ENCODE results near the gene CRYBG2. TPM values are rescaled to one million over a fixed set of nuclear protein-coding genes. Genes with fewer than 3 reads are reported as not detected.

Gene CRYBG2
- total RNA-seq, 1 experiment from 2014 or later, result 0.64 TPM

DNA sequence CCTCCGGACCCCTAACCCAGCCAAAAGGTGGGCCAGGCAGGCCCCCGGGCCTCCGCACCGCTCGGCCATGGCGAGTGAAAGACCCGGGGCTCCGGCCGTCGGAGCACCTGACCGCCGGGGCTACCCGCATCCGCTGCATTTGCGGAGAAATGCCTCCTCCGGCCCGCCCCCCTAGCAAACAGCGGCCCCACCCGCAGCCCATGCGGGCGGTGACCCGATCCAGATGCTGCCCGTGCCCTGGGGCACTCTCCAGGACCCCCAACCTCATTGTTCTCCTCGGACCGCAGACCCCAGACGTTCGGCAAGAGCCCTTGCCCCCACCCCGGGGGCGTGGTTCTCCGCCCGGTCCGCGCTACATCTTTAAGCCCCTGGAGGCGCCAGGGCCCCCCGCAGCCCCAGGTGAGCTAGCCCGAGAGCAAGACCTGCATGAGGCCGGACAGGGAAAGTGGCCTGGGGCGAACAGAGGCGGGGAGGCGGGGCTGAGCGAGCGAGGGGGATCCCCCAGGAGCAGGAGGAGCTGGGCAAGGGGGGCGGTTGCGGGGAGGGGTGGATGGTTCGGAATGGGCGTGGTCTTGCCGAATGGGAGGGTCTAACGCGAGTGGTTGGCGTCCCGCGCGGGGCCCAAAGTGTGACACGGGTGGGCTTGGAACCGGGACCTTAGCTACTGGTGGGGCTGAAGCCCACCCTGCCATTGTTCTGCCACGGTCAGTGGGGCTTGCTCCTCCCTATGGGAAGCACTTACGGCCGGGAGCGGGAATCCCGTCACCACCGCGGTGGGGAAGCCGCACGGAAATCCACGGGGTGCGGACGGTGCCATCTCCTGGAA, 6.3 kb upstream of the CRYBG2 start:
- TF ChIP-seq POLR2AphosphoS5 (IDR thresholded peaks at IDR 0.05; ENCODE audit: low read depth, low read length), result no peak
- no peak for TF ChIP-seq TCF7L2 (IDR thresholded peaks at IDR 0.05; ENCODE audit: low read depth, low read length)
- TF ChIP-seq, protein P1, sequence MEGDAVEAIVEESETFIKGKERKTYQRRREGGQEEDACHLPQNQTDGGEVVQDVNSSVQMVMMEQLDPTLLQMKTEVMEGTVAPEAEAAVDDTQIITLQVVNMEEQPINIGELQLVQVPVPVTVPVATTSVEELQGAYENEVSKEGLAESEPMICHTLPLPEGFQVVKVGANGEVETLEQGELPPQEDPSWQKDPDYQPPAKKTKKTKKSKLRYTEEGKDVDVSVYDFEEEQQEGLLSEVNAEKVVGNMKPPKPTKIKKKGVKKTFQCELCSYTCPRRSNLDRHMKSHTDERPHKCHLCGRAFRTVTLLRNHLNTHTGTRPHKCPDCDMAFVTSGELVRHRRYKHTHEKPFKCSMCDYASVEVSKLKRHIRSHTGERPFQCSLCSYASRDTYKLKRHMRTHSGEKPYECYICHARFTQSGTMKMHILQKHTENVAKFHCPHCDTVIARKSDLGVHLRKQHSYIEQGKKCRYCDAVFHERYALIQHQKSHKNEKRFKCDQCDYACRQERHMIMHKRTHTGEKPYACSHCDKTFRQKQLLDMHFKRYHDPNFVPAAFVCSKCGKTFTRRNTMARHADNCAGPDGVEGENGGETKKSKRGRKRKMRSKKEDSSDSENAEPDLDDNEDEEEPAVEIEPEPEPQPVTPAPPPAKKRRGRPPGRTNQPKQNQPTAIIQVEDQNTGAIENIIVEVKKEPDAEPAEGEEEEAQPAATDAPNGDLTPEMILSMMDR (IDR thresholded peaks at IDR 0.05), result no peak
- no peak for TF ChIP-seq SIN3A (IDR thresholded peaks at IDR 0.05; ENCODE audit: borderline replicate concordance, insufficient read depth, low read depth, low read length)
- TF ChIP-seq, protein P2, sequence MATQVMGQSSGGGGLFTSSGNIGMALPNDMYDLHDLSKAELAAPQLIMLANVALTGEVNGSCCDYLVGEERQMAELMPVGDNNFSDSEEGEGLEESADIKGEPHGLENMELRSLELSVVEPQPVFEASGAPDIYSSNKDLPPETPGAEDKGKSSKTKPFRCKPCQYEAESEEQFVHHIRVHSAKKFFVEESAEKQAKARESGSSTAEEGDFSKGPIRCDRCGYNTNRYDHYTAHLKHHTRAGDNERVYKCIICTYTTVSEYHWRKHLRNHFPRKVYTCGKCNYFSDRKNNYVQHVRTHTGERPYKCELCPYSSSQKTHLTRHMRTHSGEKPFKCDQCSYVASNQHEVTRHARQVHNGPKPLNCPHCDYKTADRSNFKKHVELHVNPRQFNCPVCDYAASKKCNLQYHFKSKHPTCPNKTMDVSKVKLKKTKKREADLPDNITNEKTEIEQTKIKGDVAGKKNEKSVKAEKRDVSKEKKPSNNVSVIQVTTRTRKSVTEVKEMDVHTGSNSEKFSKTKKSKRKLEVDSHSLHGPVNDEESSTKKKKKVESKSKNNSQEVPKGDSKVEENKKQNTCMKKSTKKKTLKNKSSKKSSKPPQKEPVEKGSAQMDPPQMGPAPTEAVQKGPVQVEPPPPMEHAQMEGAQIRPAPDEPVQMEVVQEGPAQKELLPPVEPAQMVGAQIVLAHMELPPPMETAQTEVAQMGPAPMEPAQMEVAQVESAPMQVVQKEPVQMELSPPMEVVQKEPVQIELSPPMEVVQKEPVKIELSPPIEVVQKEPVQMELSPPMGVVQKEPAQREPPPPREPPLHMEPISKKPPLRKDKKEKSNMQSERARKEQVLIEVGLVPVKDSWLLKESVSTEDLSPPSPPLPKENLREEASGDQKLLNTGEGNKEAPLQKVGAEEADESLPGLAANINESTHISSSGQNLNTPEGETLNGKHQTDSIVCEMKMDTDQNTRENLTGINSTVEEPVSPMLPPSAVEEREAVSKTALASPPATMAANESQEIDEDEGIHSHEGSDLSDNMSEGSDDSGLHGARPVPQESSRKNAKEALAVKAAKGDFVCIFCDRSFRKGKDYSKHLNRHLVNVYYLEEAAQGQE (IDR thresholded peaks at IDR 0.05; ENCODE audit: insufficient read depth in 1 of 2, low read depth in 2 of 2, low read length in 1 of 2), result no peak
- no peaks in the 10 kb centered on the region for H3K36me3 ChIP-seq (ENCODE audit: control insufficient read depth, insufficient read depth, low read length)
- DNase-seq (ENCODE audit: low read depth, low spot score) (no peak), ATAC-seq (no peak)
- no TSS peak for BruUV-seq (replicated peaks)
- in situ Hi-C loops (cut with HindIII; ENCODE audit: low pct_unique_long_range_greater_than_20kb, low sequenced_read_pairs), result no loop called here
- no peak overlapping the region for H3K27ac ChIP-seq (ENCODE audit: low read length)
- no peaks in the 10 kb centered on the region for H3K27me3 ChIP-seq (ENCODE audit: control insufficient read depth, insufficient read depth, low read length)
- CTCF ChIA-PET, result no interaction called here
- H3K4me1 ChIP-seq (ENCODE audit: control insufficient read depth, insufficient read depth, low read length), result peaks cover 4% of the 10 kb centered on the region; the same call in 1 of the 2 replicates
- peak overlapping the region in 1 of 2 experiments; percentile 1; a peak in 1 of 4 replicates for H3K4me3 ChIP-seq (ENCODE audit: low read depth in 2 of 2, low read length in 2 of 2)
- intact Hi-C loops (cut with micrococcal nuclease; ENCODE audit: unreplicated experiment), result no loop called here
- H3K9me3 ChIP-seq (ENCODE audit: control insufficient read depth, insufficient read depth, low read depth, low read length), result no peaks in the 10 kb centered on the region
- POLR2A ChIA-PET, result no interaction called here

DNA sequence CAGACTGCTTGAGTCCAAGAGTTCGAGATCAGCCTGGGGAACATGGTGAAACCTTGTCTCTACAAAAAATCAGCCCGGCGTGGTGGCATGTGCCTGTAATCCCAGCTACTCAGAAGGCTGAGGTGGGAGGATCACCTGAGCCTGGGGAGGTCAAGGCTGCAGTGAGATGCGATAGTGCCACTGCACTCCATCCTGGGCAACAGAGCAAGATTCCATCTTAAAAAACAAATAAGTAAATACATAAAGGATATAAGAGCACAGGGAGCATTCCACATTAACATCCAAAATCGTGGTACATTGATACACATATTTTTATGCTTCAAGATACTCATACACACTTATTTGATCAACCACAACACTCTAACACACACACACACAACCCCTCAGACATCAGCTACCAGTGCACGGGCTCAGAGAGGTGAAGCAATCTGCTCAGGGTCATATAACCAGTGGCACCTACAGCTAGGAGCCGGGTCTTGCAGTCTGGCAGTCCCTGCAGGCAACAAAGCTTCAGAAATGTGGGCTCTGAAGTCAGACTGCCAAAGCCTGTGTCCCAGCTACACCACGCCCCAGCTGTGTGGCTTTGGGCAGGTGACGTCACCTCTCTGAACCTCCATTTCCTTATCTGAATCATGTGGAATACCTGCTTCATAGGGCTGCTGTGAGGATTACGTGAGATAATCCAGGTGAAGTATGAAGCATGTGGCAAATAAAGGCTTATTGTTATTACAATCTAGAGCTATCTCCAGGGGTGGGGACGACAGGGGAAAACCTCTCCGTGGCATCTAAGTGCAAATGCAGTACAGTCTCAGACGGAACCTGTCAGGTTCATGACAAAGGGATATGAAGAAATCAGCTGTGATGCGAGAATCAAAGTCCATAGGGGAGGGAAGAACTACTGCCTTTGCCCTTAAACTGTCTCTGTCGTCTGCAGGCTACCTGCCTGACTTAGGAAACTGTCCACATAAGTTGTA, 4.8 kb upstream of the CRYBG2 start:
- no peaks in the 10 kb centered on the region for H3K36me3 ChIP-seq (ENCODE audit: control insufficient read depth, insufficient read depth, low read length)
- in situ Hi-C loops (cut with HindIII; ENCODE audit: low pct_unique_long_range_greater_than_20kb, low sequenced_read_pairs) (no loop called here), intact Hi-C loops (cut with micrococcal nuclease; ENCODE audit: unreplicated experiment) (no loop called here)
- TF ChIP-seq, protein P1 (IDR thresholded peaks at IDR 0.05), result no peak
- TF ChIP-seq POLR2AphosphoS5 (IDR thresholded peaks at IDR 0.05; ENCODE audit: low read depth, low read length) (no peak), TCF7L2 (IDR thresholded peaks at IDR 0.05; ENCODE audit: low read depth, low read length) (no peak), SIN3A (IDR thresholded peaks at IDR 0.05; ENCODE audit: borderline replicate concordance, insufficient read depth, low read depth, low read length) (no peak)
- TF ChIP-seq, protein P2 (IDR thresholded peaks at IDR 0.05; ENCODE audit: insufficient read depth in 1 of 2, low read depth in 2 of 2, low read length in 1 of 2), result no peak
- ChIA-PET CTCF (no interaction called here), POLR2A (no interaction called here)
- BruUV-seq (replicated peaks), result no TSS peak
- DNase-seq (ENCODE audit: low read depth, low spot score), result no peak
- H3K4me1 ChIP-seq (ENCODE audit: control insufficient read depth, insufficient read depth, low read length), result peaks cover 4% of the 10 kb centered on the region; the same call in 1 of the 2 replicates
- no peak overlapping the region for H3K27ac ChIP-seq (ENCODE audit: low read length)
- H3K4me3 ChIP-seq (ENCODE audit: low read depth in 2 of 2, low read length in 2 of 2), result no peak overlapping the region
- no peak for ATAC-seq
- no peaks in the 10 kb centered on the region for H3K27me3 ChIP-seq (ENCODE audit: control insufficient read depth, insufficient read depth, low read length)
- H3K9me3 ChIP-seq (ENCODE audit: control insufficient read depth, insufficient read depth, low read depth, low read length), result no peaks in the 10 kb centered on the region

Data from Panc1 (cell line).